GM21360 (cell line): ENCODE results near the gene RAB26.
"Not testable (repeated sequence)": the region's sequence is repeated elsewhere in the genome, so short reads cannot be mapped to it uniquely, and the experiment has no call there.

Experiments used
- ATAC-seq: cut with Tn5 transposase; IDR thresholded peaks from one replicate; pipeline ENCODE4 v1.9.1; 2021; ENCODE audit warnings: mild to moderate bottlenecking, moderate library complexity; ENCODE audit not compliant: unreplicated experiment

Gene RAB26

GRCh38 chr16:2147981-2148671 lies at the start of gene RAB26:
TSS of gene RAB26 (plus strand) at chr16:2148625. CDS start at chr16:2148784, 159 bp downstream.
- no peak for ATAC-seq

- not testable (repeated sequence) for ATAC-seq
These were observed 46.8 kb upstream of the RAB26 start for GRCh38 chr16:2101581-2101980.

DNA sequence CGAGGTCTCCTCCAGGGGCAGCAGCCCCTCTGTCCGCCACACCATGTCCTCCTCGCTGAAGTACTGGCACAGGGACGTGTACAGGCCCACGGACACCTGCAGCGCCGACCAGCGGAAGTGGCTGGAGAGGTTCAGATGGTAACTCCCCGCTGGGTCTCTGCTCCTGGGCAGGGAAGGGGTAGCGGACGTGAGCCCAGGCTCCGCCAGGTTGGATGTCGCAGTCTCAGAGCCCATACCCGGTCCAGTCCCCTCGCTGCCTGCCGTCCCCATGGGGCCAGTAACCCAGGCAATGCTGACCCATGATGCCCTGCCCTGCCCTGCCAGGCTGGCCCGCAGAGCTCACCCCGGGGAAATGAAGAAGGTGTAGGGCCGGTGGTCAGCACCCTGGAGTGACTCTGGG lies 46.0 kb upstream of the RAB26 start:
- ATAC-seq: no peak

GRCh38 chr16:2104464-2104863 lies 44.0 kb upstream of the RAB26 start:
- ATAC-seq: not testable (repeated sequence)

- not testable (repeated sequence) for ATAC-seq
These were observed 43.1 kb upstream of the RAB26 start for GRCh38 chr16:2105291-2105690.

DNA sequence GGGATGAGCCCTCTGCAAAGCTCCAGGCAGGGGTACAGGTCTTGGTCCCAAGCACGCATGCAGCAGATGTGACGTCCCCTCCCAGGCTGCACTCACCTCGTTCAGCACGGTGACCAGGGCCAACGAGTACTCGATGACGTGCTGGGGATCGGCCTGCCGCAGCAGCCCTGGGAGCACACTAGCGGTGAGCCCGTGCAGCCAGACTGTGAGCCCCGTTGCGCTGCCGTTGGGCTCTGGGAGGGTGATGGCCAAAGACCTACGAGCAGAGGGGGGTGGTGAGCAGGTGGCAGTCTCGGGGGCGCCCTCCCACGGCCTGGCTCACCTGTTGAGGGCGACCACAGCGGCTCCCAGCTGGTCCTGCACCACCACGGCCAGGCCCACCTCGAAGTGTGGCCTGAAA lies 42.7 kb upstream of the RAB26 start:
- not testable (repeated sequence) for ATAC-seq

- not testable (repeated sequence) for ATAC-seq
These were observed 42.2 kb upstream of the RAB26 start for GRCh38 chr16:2106211-2106610.

- not testable (repeated sequence) for ATAC-seq
These were observed 41.2 kb upstream of the RAB26 start for GRCh38 chr16:2107121-2107790.

DNA sequence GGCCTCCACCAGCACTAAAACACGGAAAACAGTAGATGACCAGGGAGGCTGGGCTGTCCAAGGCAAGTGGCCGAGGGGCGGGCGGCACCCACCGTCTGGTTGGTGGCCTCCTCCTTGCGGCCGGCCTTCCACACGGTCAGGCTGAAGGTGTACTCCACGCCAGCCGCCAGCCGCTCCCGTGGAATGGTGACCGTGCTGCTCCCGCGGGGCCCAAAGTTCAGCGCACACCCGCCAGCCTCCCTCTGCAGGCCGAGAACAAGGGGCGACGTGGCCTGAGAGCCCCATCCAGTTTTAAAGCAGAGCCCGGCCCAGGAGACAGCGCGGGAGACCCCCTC lies 40.7 kb upstream of the RAB26 start:
- not testable (repeated sequence) for ATAC-seq

GRCh38 chr16:2108446-2109270 lies 39.8 kb upstream of the RAB26 start:
- ATAC-seq: not testable (repeated sequence)

GRCh38 chr16:2109271-2109580 lies 39.2 kb upstream of the RAB26 start:
- ATAC-seq: not testable (repeated sequence)

GRCh38 chr16:2109872-2110271 lies 38.6 kb upstream of the RAB26 start:
- ATAC-seq: not testable (repeated sequence)

GRCh38 chr16:2110332-2111008 lies 38.0 kb upstream of the RAB26 start:
- not testable (repeated sequence) for ATAC-seq

- not testable (repeated sequence) for ATAC-seq
These were observed 37.4 kb upstream of the RAB26 start for GRCh38 chr16:2111009-2111353.

- ATAC-seq: not testable (repeated sequence)
These were observed 36.8 kb upstream of the RAB26 start for GRCh38 chr16:2111412-2112335.

- not testable (repeated sequence) for ATAC-seq
These were observed 35.8 kb upstream of the RAB26 start for GRCh38 chr16:2112539-2113106.

DNA sequence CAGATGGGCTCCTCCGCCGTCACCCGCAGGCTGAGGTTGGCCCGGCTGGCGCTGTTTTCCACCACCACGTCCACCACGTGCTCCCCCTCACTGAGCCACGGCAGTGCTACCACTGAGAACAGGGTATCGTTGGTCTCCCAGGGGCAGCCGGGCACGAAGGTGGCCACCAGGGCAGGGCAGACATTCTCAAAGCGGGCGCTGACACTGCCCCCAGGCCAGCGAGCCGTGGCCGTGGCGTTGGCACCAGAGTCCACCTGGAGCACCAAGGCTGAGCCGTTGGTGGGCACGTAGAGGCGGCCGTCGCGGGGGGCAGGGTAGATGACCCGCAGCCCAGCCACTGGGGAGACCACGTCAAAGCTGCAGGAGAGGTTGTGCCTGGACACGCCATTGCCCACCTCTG lies 34.2 kb upstream of the RAB26 start:
- not testable (repeated sequence) for ATAC-seq

- ATAC-seq: not testable (repeated sequence)
These were observed 33.4 kb upstream of the RAB26 start for GRCh38 chr16:2114885-2115590.

DNA sequence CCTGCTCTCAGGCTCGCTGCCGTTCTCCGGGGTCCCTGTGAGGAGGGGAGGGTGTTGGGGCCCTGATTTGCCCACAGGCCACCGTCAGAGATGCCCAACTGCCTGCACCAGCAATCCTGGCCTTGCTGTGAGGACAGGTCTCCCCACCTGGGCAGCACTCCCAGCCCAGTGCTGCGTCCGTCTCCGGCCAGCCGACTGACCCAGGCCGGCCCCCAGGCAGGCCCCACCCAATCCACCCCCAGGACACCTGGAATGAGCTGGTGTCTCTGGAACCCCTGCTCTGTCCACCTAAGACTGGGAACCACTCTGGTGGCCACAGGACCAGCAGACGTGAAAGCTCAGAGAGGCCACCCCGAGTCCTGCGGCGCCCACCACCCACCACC lies 32.8 kb upstream of the RAB26 start:
- no peak for ATAC-seq
